HEK293 (cell line): ENCODE measurements around the gene TTLL5.
A peak's percentile ranks its signal among the peaks of the same experiment; 100 is the strongest.

Experiments used
- CTCF ChIA-PET: fragments of 350-600 bp; formaldehyde crosslinking; extraction: SDS; loops from one replicate; lab custom pipeline; 2021; ENCODE audit warnings: antibody characterized with exemption; lab: Yijun Ruan, JAX
- POLR2A ChIA-PET: fragments of 300-600 bp; formaldehyde crosslinking; extraction: SDS; loops from one replicate; lab custom pipeline; 2020; ENCODE audit warnings: antibody characterized with exemption, inconsistent platforms; lab: Yijun Ruan, JAX
- H3K27ac ChIP-seq: fragments of 200-500 bp; sonication (Bioruptor generic); 2 replicates; pipeline ENCODE4 v1.5.1; 2014; ENCODE audit warnings: low read depth, low read length, control low read depth, inconsistent platforms; ENCODE audit errors: extremely low read depth
- H3K36me3 ChIP-seq, 2 experiments: fragments of 200-500 bp in 1 of 2; sonication (Bioruptor generic) in 1 of 2; 1 replicate in 1 of 2; 2 replicates in 1 of 2; pipeline ENCODE4 v1.5.1; 2014 to 2017; ENCODE audit warnings: inconsistent platforms in 2 of 2, low read length in 2 of 2; ENCODE audit not compliant: control insufficient read depth in 2 of 2, insufficient read depth in 1 of 2
- H3K4me1 ChIP-seq: fragments of 200-500 bp; sonication (Bioruptor generic); 2 replicates; pipeline ENCODE4 v1.5.1; 2014; ENCODE audit warnings: mild to moderate bottlenecking, low read length, inconsistent platforms; ENCODE audit not compliant: control insufficient read depth, insufficient read depth
- H3K4me3 ChIP-seq: 2 replicates; pipeline ENCODE4 v1.5.1; 2011; ENCODE audit warnings: low read depth, mild to moderate bottlenecking, control low read depth, low read length, moderate library complexity
- H3K9me3 ChIP-seq: fragments of 200-500 bp; sonication (Bioruptor generic); 2 replicates; pipeline ENCODE4 v1.5.1; 2014; ENCODE audit warnings: low read depth, low read length, inconsistent platforms; ENCODE audit not compliant: control insufficient read depth, insufficient read depth
- ATF2 ChIP-seq: fragments of 450-650 bp; formaldehyde crosslinking; IDR thresholded peaks from 2 replicates; pipeline ENCODE4 v1.5.1; 2016; ENCODE audit warnings: missing biosample characterization, missing genetic modification characterization, low read depth
- GFI1B ChIP-seq: fragments of 450-650 bp; formaldehyde crosslinking; IDR thresholded peaks from 2 replicates; pipeline ENCODE4 v1.5.1; 2016; ENCODE audit warnings: missing biosample characterization, missing genetic modification characterization
- GLIS1 ChIP-seq: fragments of 450-650 bp; formaldehyde crosslinking; IDR thresholded peaks from 2 replicates; pipeline ENCODE4 v1.5.1; 2016; ENCODE audit warnings: missing biosample characterization, missing genetic modification characterization
- MZF1 ChIP-seq: fragments of 450-650 bp; formaldehyde crosslinking; IDR thresholded peaks from 2 replicates; pipeline ENCODE4 v1.5.1; 2017; ENCODE audit warnings: missing biosample characterization, missing genetic modification characterization, borderline replicate concordance
- SCRT2 ChIP-seq: fragments of 450-650 bp; formaldehyde crosslinking; IDR thresholded peaks from 2 replicates; pipeline ENCODE4 v1.5.1; 2016; ENCODE audit warnings: missing biosample characterization, missing genetic modification characterization
- YY2 ChIP-seq: fragments of 450-650 bp; formaldehyde crosslinking; IDR thresholded peaks from 2 replicates; pipeline ENCODE4 v1.5.1; 2016; ENCODE audit warnings: missing biosample characterization, missing genetic modification characterization
- ZBTB20 ChIP-seq: fragments of 450-650 bp; formaldehyde crosslinking; IDR thresholded peaks from 2 replicates; pipeline ENCODE4 v1.5.1; 2016; ENCODE audit warnings: missing biosample characterization, missing genetic modification characterization
- ZBTB21 ChIP-seq: fragments of 450-650 bp; formaldehyde crosslinking; IDR thresholded peaks from 2 replicates; pipeline ENCODE4 v1.5.1; 2017; ENCODE audit warnings: missing biosample characterization, missing genetic modification characterization
- ZBTB48 ChIP-seq: fragments of 450-650 bp; formaldehyde crosslinking; IDR thresholded peaks from 2 replicates; pipeline ENCODE4 v1.5.1; 2016; ENCODE audit warnings: missing biosample characterization, missing genetic modification characterization
- ZNF121 ChIP-seq: fragments of 450-650 bp; formaldehyde crosslinking; IDR thresholded peaks from 2 replicates; pipeline ENCODE4 v1.5.1; 2016; ENCODE audit warnings: missing biosample characterization, missing genetic modification characterization
- ZNF155 ChIP-seq: fragments of 450-650 bp; formaldehyde crosslinking; IDR thresholded peaks from 2 replicates; pipeline ENCODE4 v1.5.1; 2016; ENCODE audit warnings: missing biosample characterization, missing genetic modification characterization
- ZNF16 ChIP-seq: fragments of 450-650 bp; formaldehyde crosslinking; IDR thresholded peaks from 2 replicates; pipeline ENCODE4 v1.5.1; 2016; ENCODE audit warnings: low read depth, missing biosample characterization, missing genetic modification characterization
- ZNF274 ChIP-seq, 2 experiments: fragments of 200-500 bp in 1 of 2; fragments of 450-650 bp in 1 of 2; sonication (Bioruptor generic) in 1 of 2; formaldehyde crosslinking in 1 of 2; IDR thresholded peaks; 2 replicates each; pipeline versions ENCODE4 v1.5.1 to v1.6.1; 2014 to 2016; ENCODE audit warnings: borderline replicate concordance in 1 of 2, inconsistent platforms in 1 of 2, low read length in 1 of 2, missing biosample characterization in 1 of 2, missing genetic modification characterization in 1 of 2
- ZNF366 ChIP-seq: fragments of 450-650 bp; formaldehyde crosslinking; conservative IDR thresholded peaks from 2 replicates; pipeline ENCODE4 v1.5.1; 2016; ENCODE audit warnings: missing biosample characterization, missing genetic modification characterization
- ZNF473 ChIP-seq: fragments of 450-650 bp; formaldehyde crosslinking; IDR thresholded peaks from 2 replicates; pipeline ENCODE4 v1.5.1; 2017; ENCODE audit warnings: missing biosample characterization, missing genetic modification characterization
- ZNF488 ChIP-seq: fragments of 450-650 bp; formaldehyde crosslinking; IDR thresholded peaks from 2 replicates; pipeline ENCODE4 v1.5.1; 2016; ENCODE audit warnings: missing biosample characterization, missing genetic modification characterization
- ZNF510 ChIP-seq: fragments of 450-650 bp; formaldehyde crosslinking; IDR thresholded peaks from 2 replicates; pipeline ENCODE4 v1.5.1; 2018; ENCODE audit warnings: mild to moderate bottlenecking, missing genetic modification characterization, missing biosample characterization; ENCODE audit not compliant: insufficient replicate concordance
- ZNF514 ChIP-seq: fragments of 450-650 bp; formaldehyde crosslinking; IDR thresholded peaks from 2 replicates; pipeline ENCODE4 v1.5.1; 2016; ENCODE audit warnings: missing biosample characterization, missing genetic modification characterization
- ZNF549 ChIP-seq: fragments of 450-650 bp; IDR thresholded peaks from 2 replicates; pipeline ENCODE4 v1.5.1; 2018; ENCODE audit warnings: missing biosample characterization, missing genetic modification characterization, mild to moderate bottlenecking, inconsistent platforms, moderate library complexity
- ZNF558 ChIP-seq: fragments of 450-650 bp; formaldehyde crosslinking; IDR thresholded peaks from 2 replicates; pipeline ENCODE4 v1.5.1; 2016; ENCODE audit warnings: missing biosample characterization, missing genetic modification characterization
- ZNF600 ChIP-seq: fragments of 450-650 bp; formaldehyde crosslinking; IDR thresholded peaks from 2 replicates; pipeline ENCODE4 v1.5.1; 2016; ENCODE audit warnings: missing biosample characterization, missing genetic modification characterization
- ZNF610 ChIP-seq: fragments of 450-650 bp; formaldehyde crosslinking; IDR thresholded peaks from 2 replicates; pipeline ENCODE4 v1.5.1; 2016; ENCODE audit warnings: missing biosample characterization, missing genetic modification characterization, borderline replicate concordance
- ZNF621 ChIP-seq: fragments of 450-650 bp; formaldehyde crosslinking; IDR thresholded peaks from 2 replicates; pipeline ENCODE4 v1.5.1; 2017; ENCODE audit warnings: missing biosample characterization, missing genetic modification characterization
- ZNF623 ChIP-seq: fragments of 450-650 bp; formaldehyde crosslinking; IDR thresholded peaks from 2 replicates; pipeline ENCODE4 v1.5.1; 2016; ENCODE audit warnings: missing biosample characterization, missing genetic modification characterization
- ZNF629 ChIP-seq: fragments of 450-650 bp; formaldehyde crosslinking; IDR thresholded peaks from 2 replicates; pipeline ENCODE4 v1.5.1; 2017; ENCODE audit warnings: missing biosample characterization, missing genetic modification characterization
- ZNF639 ChIP-seq: fragments of 450-650 bp; formaldehyde crosslinking; IDR thresholded peaks from 2 replicates; pipeline ENCODE4 v1.5.1; 2016; ENCODE audit warnings: missing biosample characterization, missing genetic modification characterization
- ZNF654 ChIP-seq: fragments of 450-650 bp; formaldehyde crosslinking; IDR thresholded peaks from 2 replicates; pipeline ENCODE4 v1.5.1; 2016; ENCODE audit warnings: low read depth, missing biosample characterization, missing genetic modification characterization
- ZNF660 ChIP-seq: fragments of 450-650 bp; IDR thresholded peaks from 2 replicates; pipeline ENCODE4 v1.5.1; 2018; ENCODE audit warnings: missing biosample characterization, mild to moderate bottlenecking, missing genetic modification characterization
- ZNF664 ChIP-seq: fragments of 450-650 bp; formaldehyde crosslinking; IDR thresholded peaks from 2 replicates; pipeline ENCODE4 v1.5.1; 2016; ENCODE audit warnings: missing biosample characterization, missing genetic modification characterization
- ZXDB ChIP-seq: fragments of 450-650 bp; formaldehyde crosslinking; IDR thresholded peaks from 2 replicates; pipeline ENCODE4 v1.5.1; 2016; ENCODE audit warnings: missing biosample characterization, missing genetic modification characterization

Gene TTLL5

GRCh38 chr14:75705014-75705413, 44.0 kb downstream of the TTLL5 start:
- CTCF ChIA-PET = interaction anchor here (0.6 to 1.6 kb wide), 5 partner anchors 51 to 295 kb away, joined by 3 to 7 read pairs (median 7); no protein-coding TSS in a partner anchor
- peaks cover 18 to 46% of the 10 kb centered on the region in 2 experiments for H3K36me3 ChIP-seq

DNA sequence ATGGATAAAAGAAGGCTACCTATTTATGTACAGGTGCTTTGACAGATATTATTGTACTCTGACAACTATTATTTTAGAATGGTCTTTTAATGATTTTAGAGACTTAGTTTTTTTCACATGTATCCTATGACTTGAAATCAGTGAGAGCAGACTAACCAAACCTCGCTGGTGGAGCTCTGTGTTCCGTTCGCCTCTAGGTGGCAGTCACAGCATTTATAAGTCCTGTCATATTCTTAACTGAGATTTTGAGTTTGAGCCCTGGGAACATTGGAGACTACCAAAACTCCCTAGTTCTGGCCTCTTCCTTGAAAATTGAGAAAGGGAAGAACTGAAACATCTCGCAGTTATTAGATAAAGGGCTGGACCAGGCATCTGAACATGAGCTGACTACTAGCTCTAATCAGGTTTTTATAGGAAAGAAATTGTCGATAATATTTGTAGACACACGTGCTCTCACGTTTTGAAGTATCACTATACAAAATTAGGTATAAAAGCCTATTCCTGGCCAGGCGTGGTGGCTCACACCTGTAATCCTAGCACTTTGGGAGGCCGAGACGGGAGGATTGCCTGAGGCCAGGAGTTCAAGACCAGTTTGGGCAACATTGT, 48.3 kb downstream of the TTLL5 start:
- H3K36me3 ChIP-seq = peaks cover 11 to 14% of the 10 kb centered on the region in 2 experiments
- TF ChIP-seq ZNF366 (tag by site-specific recombination) = no peak
- TF ChIP-seq ZNF549 (tag by site-specific recombination) = no peak
- no peak for TF ChIP-seq GFI1B
- no peak for TF ChIP-seq ZNF558 (tag by site-specific recombination)
- TF ChIP-seq ZNF514 (tag by site-specific recombination) = no peak
- TF ChIP-seq ZNF473 (tag by site-specific recombination) = no peak
- TF ChIP-seq ZNF623 (tag by site-specific recombination) = no peak
- TF ChIP-seq ZNF621 (tag by site-specific recombination) = no peak
- TF ChIP-seq ZNF600 (tag by site-specific recombination) = no peak
- TF ChIP-seq ZNF155 (tag by site-specific recombination) = no peak
- TF ChIP-seq ZXDB (tag by site-specific recombination) = no peak
- no peak for TF ChIP-seq ZNF639
- no peak for TF ChIP-seq ZBTB20 (tag by site-specific recombination)
- TF ChIP-seq GLIS1 (tag by site-specific recombination) = no peak
- TF ChIP-seq ZNF274 (IDR thresholded peaks at IDR 0.05; ENCODE audit: low read length) = no peak
- no peak for TF ChIP-seq ZNF274 (tag by site-specific recombination; IDR thresholded peaks at IDR 0.05; ENCODE audit: borderline replicate concordance)
- TF ChIP-seq ZBTB48 = 0 out of 2 replicates have a peak, but pooled peaks have one; percentile 17
- TF ChIP-seq ZNF660 (tag by site-specific recombination) = peak; percentile 25; the same call in 1 of the 2 replicates
- no peak for TF ChIP-seq ZNF121 (tag by site-specific recombination)
- peak; percentile 68 for TF ChIP-seq ZNF654
- TF ChIP-seq ZNF510 (tag by site-specific recombination) = no peak
- no peak for TF ChIP-seq ATF2 (tag by site-specific recombination)
- TF ChIP-seq ZNF488 = no peak
- no peak for TF ChIP-seq MZF1 (tag by site-specific recombination)
- TF ChIP-seq ZNF16 = no peak
- TF ChIP-seq YY2 = no peak
- TF ChIP-seq SCRT2 (tag by site-specific recombination) = no peak
- no peak for TF ChIP-seq ZNF610
- TF ChIP-seq, all 188 proteins: peak for 3
- Histone ChIP-seq H3K4me3 (no peak overlapping the region), H3K9me3 (no peaks in the 10 kb centered on the region), H3K27ac (no peak overlapping the region), H3K4me1 (peaks cover 10% of the 10 kb centered on the region)
- ChIA-PET POLR2A (interaction anchor here (1.0 to 2.2 kb wide), 4 partner anchors 49 to 273 kb away, joined by 3 to 7 read pairs (median 6); partner anchors contain the start of genes ERG28, TGFB3 and TTLL5), CTCF (interaction anchor here (0.5 to 6.4 kb wide), 49 partner anchors 8 to 1967 kb away, joined by 3 to 259 read pairs (median 4); partner anchors contain the start of genes FLVCR2, IFT43 and TGFB3)

More at GRCh38 chr14:75705014-75705413, 44.0 kb downstream of the TTLL5 start:
- POLR2A ChIA-PET = no interaction called here
- no peak overlapping the region for H3K4me3 ChIP-seq
- H3K27ac ChIP-seq = no peak overlapping the region
- TF ChIP-seq ZNF629 = peak; percentile 70
- peak; percentile 47; the same call in 1 of the 2 replicates for TF ChIP-seq ATF2 (tag by site-specific recombination)
- no peak for TF ChIP-seq ZNF664
- peak; percentile 59 for TF ChIP-seq ZBTB21 (tag by site-specific recombination)
- no peaks in the 10 kb centered on the region for H3K4me1 ChIP-seq
- H3K9me3 ChIP-seq = no peaks in the 10 kb centered on the region
